SW480 (cell line): ENCODE measurements around the gene HBA2.
"Not testable (repeated sequence)": the region's sequence is repeated elsewhere in the genome, so short reads cannot be mapped to it uniquely, and the experiment has no call there.

Source experiments
- DNase-seq: peaks from one replicate; pipeline ENCODE4 v3.0.0-alpha.2; 2016; ENCODE audit warnings: low spot score

HBA2 gene

DNA sequence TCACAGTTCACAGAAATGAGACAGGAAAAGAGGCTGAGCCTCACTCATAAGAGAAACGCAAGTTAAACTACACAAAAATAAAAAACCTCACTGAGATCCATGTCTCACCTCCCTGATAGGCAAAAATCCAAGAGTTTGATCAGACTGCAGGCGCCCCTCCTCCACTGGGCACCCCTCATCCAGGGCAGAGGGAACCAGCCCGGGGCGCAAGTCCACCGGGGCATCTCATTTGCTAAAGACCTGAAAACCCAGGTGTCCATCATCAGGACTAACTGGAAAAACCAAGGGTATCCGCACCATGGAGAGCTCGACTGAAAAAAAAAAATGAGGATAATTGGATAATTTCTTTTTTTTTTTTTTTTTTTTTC lies 17.7 kb upstream of the HBA2 start:
- DNase-seq, result no peak

DNA sequence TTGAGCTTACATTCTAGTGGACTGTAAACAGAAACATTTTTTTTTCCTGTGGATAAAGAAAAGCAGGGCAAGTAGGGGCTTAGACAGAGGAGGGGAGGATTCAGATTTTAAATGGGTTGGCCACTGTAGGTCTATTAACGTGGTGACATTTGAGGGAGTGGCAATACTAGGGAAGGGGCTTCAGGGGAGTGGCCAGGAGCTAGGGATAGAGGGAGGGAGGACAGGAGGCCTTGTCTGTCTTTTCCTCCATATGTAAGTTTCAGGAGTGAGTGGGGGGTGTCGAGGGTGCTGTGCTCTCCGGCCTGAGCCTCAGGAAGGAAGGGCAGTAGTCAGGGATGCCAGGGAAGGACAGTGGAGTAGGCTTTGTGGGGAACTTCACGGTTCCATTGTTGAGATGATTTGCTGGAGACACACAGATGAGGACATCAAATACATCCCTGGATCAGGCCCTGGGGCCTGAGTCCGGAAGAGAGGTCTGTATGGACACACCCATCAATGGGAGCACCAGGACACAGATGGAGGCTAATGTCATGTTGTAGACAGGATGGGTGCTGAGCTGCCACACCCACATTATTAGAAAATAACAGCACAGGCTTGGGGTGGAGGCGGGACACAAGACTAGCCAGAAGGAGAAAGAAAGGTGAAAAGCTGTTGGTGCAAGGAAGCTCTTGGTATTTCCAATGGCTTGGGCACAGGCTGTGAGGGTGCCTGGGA lies 13.4 kb upstream of the HBA2 start:
- DNase-seq, result peak; percentile 31

DNA sequence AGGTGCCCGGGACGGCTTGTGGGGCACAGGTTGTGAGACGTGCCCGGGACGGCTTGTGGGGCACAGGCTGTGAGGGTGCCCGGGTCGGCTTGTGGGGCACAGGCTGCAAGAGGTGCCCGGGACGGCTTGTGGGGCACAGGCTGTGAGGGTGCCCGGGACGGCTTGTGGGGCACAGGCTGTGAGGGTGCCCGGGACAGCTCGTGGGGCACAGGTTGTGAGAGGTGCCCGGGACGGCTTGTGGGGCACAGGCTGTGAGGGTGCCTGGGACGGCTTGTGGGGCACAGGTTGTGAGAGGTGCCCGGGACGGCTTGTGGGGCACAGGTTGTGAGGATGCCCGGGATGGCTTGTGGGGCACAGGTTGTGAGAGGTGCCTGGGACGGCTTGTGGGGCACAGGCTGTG lies 12.4 kb upstream of the HBA2 start:
- DNase-seq, result not testable (repeated sequence)

DNA sequence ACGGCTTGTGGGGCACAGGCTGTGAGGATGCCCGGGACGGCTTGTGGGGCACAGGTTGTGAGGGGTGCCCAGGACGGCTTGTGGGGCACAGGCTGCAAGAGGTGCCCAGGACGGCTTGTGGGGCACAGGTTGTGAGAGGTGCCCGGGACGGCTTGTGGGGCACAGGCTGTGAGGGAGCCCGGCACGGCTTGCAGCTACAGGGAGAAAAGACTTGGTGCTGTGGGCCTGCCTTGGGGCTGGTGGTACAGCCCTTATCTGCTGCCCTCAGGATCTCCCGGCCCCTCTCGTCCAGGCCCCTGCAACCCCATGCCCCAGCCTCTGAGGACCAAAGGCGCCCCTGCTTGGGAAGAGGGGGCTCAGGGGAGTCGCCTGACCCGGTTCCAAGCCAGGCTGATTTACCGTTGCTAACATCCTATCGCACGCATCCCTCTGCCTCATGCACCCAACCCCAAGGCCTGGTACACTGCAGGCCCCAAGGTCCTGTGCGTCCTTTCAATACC lies 11.9 kb upstream of the HBA2 start:
- DNase-seq, result no peak

GRCh38 chr16:162271-162991 lies 10.2 kb upstream of the HBA2 start:
- no peak for DNase-seq

GRCh38 chr16:163139-163538 lies 9.5 kb upstream of the HBA2 start:
- not testable (repeated sequence) for DNase-seq

GRCh38 chr16:163696-164095 lies 9.0 kb upstream of the HBA2 start:
- not testable (repeated sequence) for DNase-seq

- not testable (repeated sequence) for DNase-seq
Measured at GRCh38 chr16:164134-164823, 8.4 kb upstream of the HBA2 start.

DNA sequence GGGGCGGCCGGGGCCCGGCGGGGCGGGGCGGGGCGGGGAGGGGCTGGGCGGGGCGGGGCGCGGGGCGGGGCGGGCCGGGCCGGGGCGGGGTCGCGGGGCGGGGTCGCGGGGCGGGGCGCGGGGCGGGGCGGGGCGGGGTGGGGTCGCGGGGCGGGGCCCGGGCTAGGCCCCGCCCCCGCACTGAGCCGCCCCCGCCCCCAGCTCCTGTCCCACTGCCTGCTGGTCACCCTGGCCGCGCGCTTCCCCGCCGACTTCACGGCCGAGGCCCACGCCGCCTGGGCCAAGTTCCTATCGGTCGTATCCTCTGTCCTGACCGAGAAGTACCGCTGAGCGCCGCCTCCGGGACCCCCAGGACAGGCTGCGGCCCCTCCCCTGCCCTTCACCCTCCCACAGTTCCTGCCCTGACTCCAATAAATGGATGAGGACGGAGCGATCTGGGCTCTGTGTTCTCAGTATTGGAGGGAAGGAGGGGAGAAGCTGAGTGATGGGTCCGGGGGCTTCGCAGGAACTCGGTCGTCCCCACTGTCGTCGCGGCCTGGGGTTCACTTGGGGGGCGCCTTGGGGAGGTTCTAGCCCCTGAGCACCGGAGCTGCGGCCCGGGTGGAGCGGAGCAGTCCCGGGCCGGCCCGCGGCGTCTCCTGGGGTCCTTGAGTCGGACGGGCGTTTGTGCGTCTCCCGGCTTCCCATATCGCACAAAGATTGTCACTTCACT lies 7.7 kb upstream of the HBA2 start:
- DNase-seq, result no peak

DNA sequence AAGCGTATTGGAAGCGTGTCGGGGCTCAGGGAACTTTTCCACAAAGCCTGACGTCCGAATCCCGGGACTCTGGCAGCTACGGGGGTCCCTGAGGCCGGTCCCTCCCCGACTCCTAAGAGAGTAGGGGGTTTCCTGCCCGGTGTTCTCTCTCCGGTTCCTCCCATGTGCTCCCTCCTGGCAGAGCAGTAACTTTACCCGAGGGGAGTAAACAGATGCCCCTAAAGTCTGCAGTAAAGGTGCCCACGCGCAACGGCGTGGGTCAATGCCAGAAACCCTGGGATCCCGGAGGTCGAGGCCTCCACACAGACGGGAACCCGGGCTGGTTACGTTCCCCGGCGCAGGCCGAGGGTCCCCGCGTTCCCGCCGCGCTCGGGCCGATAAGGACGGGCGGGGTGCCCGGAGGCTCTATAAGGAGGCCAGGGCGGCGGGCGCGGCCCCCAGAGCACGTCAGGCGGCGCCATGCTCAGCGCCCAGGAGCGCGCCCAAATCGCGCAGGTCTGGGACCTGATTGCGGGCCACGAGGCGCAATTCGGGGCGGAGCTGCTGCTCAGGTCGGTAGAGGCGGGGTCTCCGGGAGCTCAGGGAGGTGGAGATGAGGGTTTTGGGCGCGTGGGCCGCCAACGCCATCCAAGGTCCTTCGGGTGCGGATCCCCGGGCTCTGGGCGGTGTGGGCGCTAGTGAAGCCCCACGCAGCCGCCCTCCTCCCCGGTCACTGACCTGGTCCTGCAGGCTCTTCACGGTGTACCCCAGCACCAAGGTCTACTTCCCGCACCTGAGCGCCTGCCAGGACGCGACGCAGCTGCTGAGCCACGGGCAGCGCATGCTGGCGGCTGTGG lies 6.9 kb upstream of the HBA2 start, which contains the start of gene HBM:
TSS of gene HBM (plus strand) at position 440 of the 836 bp plus-strand sequence. CDS start at position 460, 20 bp downstream.
- DNase-seq, result no peak

DNA sequence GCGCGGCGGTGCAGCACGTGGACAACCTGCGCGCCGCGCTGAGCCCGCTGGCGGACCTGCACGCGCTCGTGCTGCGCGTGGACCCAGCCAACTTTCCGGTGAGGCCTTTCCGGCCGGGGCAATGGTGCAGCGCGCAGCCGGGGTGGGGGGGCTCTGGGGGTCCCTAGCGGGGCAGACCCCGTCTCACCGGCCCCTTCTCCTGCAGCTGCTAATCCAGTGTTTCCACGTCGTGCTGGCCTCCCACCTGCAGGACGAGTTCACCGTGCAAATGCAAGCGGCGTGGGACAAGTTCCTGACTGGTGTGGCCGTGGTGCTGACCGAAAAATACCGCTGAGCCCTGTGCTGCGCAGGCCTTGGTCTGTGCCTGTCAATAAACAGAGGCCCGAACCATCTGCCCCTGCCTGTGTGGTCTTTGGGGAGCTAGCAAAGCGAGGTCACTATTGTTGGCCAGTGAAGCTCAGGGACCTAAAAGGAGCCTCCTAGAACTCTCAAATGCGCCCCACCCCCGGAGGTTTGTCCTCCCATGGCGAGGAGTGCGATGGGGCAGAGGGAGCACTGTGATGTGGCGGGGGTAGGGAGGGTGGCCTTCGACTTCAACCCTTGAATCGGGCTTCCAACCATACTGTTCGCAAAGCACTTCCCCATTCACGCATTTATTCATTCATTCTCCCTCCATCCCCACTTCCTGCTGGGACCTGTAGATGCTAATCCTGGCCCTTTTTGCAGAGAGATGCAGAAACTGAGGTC lies 6.1 kb upstream of the HBA2 start:
- DNase-seq, result no peak

DNA sequence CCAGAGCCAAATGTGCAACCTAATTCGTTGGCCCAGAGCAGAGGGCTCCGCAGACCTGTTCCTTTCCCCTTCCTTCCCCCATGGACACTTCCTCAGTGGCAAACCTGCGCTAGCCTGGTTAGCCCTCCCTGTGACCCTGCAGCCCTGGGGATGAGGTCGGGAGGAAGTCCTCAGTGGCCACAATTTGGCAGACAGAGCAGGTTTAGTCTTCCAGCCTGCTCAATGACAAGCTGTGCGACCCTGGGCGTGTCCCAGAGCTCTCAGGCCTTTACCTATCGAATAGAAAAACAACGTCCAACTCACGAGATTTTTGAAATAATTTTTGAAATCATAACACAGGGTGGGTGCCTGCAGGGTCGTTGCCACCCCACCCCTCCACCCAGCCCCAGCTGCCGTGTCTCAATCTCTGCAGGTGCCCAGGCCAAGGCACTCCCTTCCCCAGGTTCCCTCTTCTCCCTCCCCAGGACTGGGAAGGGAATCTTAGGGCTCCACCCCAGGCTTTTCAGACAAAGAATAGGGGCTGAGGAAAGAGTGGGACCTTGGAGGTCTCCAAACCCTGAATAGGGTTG lies 5.5 kb upstream of the HBA2 start:
- DNase-seq, result no peak

DNA sequence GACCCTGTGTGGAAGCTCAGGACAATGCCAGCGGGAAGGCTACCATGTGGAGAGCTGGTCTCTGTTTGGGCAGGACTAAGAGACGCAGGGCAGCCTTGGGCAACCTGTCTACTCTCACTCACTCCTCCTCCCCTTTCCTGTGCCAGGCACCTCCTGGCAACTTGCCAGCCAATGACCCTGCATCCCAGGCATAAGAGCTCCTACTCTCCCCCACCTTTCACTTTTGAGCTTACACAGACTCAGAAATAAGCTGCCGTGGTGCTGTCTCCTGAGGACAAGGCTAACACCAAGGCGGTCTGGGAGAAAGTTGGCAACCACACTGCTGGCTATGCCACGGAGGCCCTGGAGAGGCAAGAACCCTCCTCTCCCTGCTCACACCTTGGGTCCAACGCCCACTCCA lies 4.3 kb upstream of the HBA2 start:
- no peak for DNase-seq

- DNase-seq, result no peak
Measured at GRCh38 chr16:169014-169413, 3.7 kb upstream of the HBA2 start.

- peak; percentile 18 for DNase-seq
Measured at GRCh38 chr16:170088-170507, 2.6 kb upstream of the HBA2 start.

GRCh38 chr16:170788-171187 lies 1.9 kb upstream of the HBA2 start:
- no peak for DNase-seq

DNA sequence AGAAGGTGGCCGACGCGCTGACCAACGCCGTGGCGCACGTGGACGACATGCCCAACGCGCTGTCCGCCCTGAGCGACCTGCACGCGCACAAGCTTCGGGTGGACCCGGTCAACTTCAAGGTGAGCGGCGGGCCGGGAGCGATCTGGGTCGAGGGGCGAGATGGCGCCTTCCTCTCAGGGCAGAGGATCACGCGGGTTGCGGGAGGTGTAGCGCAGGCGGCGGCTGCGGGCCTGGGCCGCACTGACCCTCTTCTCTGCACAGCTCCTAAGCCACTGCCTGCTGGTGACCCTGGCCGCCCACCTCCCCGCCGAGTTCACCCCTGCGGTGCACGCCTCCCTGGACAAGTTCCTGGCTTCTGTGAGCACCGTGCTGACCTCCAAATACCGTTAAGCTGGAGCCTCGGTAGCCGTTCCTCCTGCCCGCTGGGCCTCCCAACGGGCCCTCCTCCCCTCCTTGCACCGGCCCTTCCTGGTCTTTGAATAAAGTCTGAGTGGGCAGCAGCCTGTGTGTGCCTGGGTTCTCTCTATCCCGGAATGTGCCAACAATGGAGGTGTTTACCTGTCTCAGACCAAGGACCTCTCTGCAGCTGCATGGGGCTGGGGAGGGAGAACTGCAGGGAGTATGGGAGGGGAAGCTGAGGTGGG lies 657 bp downstream of the HBA2 start:
- DNase-seq, result not testable (repeated sequence)

DNA sequence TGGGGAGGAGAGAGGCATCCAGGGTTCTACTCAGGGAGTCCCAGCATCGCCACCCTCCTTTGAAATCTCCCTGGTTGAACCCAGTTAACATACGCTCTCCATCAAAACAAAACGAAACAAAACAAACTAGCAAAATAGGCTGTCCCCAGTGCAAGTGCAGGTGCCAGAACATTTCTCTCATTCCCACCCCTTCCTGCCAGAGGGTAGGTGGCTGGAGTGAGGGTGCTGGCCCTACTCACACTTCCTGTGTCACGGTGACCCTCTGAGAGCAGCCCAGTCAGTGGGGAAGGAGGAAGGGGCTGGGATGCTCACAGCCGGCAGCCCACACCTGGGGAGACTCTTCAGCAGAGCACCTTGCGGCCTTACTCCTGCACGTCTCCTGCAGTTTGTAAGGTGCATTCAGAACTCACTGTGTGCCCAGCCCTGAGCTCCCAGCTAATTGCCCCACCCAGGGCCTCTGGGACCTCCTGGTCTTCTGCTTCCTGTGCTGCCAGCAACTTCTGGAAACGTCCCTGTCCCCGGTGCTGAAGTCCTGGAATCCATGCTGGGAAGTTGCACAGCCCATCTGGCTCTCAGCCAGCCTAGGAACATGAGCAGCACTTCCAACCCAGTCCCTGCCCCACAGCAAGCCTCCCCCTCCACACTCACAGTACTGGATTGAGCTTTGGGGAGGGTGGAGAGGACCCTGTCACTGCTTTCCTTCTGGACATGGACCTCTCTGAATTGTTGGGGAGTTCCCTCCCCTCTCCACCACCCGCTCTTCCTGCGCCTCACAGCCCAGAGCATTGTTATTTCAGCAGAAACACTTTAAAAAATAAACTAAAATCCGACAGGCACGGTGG lies 1.5 kb downstream of the HBA2 start:
- DNase-seq, result not testable (repeated sequence)
